GM18499 (cell line): Measurements from ENCODE around the gene AKR1B15.
"Not testable (repeated sequence)": the region's sequence is repeated elsewhere in the genome, so short reads cannot be mapped to it uniquely, and the experiment has no call there.

Experiments
- ATAC-seq: cut with Tn5 transposase; IDR thresholded peaks from one replicate; pipeline ENCODE4 v1.9.1; 2021; ENCODE audit warnings: moderate number of reproducible peaks; ENCODE audit not compliant: insufficient read depth, unreplicated experiment

The AKR1B15 gene

GRCh38 chr7:134532180-134532953 lies 16.5 kb upstream of the AKR1B15 start:
- ATAC-seq = no peak

GRCh38 chr7:134532954-134533218 lies 16.0 kb upstream of the AKR1B15 start:
- no peak for ATAC-seq

GRCh38 chr7:134533288-134533771 lies 15.6 kb upstream of the AKR1B15 start:
- ATAC-seq = no peak

GRCh38 chr7:134534633-134535032 lies 14.3 kb upstream of the AKR1B15 start:
- ATAC-seq = no peak

- ATAC-seq = no peak
These were observed 13.5 kb upstream of the AKR1B15 start for GRCh38 chr7:134535272-134535918.

- ATAC-seq = no peak
These were observed 13.0 kb upstream of the AKR1B15 start for GRCh38 chr7:134535919-134536299.

GRCh38 chr7:134536558-134536957 lies 12.4 kb upstream of the AKR1B15 start:
- not testable (repeated sequence) for ATAC-seq

- not testable (repeated sequence) for ATAC-seq
These were observed 11.6 kb upstream of the AKR1B15 start for GRCh38 chr7:134537273-134537781.

GRCh38 chr7:134539380-134540004 lies 9.4 kb upstream of the AKR1B15 start:
- ATAC-seq = no peak

GRCh38 chr7:134541501-134542194 lies 7.3 kb upstream of the AKR1B15 start:
- not testable (repeated sequence) for ATAC-seq

GRCh38 chr7:134542195-134542771 lies 6.6 kb upstream of the AKR1B15 start:
- no peak for ATAC-seq

- no peak for ATAC-seq
These were observed 3.5 kb upstream of the AKR1B15 start for GRCh38 chr7:134545380-134545779.

GRCh38 chr7:134545918-134546317 lies 3.0 kb upstream of the AKR1B15 start:
- ATAC-seq = no peak

- no peak for ATAC-seq
These were observed 2.0 kb upstream of the AKR1B15 start for GRCh38 chr7:134546955-134547354.

GRCh38 chr7:134547397-134548054 lies 1.4 kb upstream of the AKR1B15 start:
- no peak for ATAC-seq

- ATAC-seq = no peak
These were observed 456 bp downstream of the AKR1B15 start for GRCh38 chr7:134549366-134549765.

- ATAC-seq = no peak
These were observed 3.2 kb downstream of the AKR1B15 start for GRCh38 chr7:134552105-134552504.

GRCh38 chr7:134553976-134554375 lies 5.1 kb downstream of the AKR1B15 start:
- ATAC-seq = no peak

GRCh38 chr7:134554417-134554966 lies 5.6 kb downstream of the AKR1B15 start:
- ATAC-seq = no peak

GRCh38 chr7:134557391-134557790 lies 8.5 kb downstream of the AKR1B15 start:
- no peak for ATAC-seq
